OCI-LY7 (cell line): ENCODE measurements around the gene KLHL26. TPM values are rescaled to one million over a fixed set of nuclear protein-coding genes. Genes with fewer than 3 reads are reported as not detected.
A peak's percentile ranks its signal among the peaks of the same experiment; 100 is the strongest.

Experiments used
- BruUV-seq: library from RNA; stranded (reverse); fragments of 400-500 nt; replicated peaks from 2 replicates; lab custom pipeline; 2021; lab: Mats Ljungman, UMichigan
- CTCF ChIA-PET: fragments of 300-600 bp; sonication (Branson Sonifier 250); formaldehyde crosslinking; loops from one replicate; lab custom pipeline; 2022; ENCODE audit warnings: antibody characterized with exemption; ENCODE audit not compliant: unreplicated experiment; lab: Charles Lee
- POLR2A ChIA-PET: fragments of 300-600 bp; sonication (Branson Sonifier 250); formaldehyde crosslinking; loops from one replicate; lab custom pipeline; 2022; ENCODE audit warnings: antibody characterized with exemption; lab: Charles Lee
- DNase-seq: peaks from one replicate; pipeline ENCODE4 v3.0.0-alpha.2; 2015; ENCODE audit warnings: low spot score
- H2AFZ ChIP-seq: fragments of 200-600 bp; sonication (generic), shearing (Covaris generic); 2 replicates; pipeline ENCODE4 v1.6.1; 2014; ENCODE audit warnings: mild to moderate bottlenecking, antibody characterized with exemption, low read length, moderate library complexity
- H3K27ac ChIP-seq: fragments of 200-600 bp; sonication (generic); 2 replicates; pipeline ENCODE4 v1.5.1; 2014; ENCODE audit warnings: mixed run types, low read depth, mild to moderate bottlenecking, moderate library complexity, low read length, inconsistent platforms; ENCODE audit not compliant: poor library complexity, severe bottlenecking
- H3K36me3 ChIP-seq: fragments of 200-600 bp; sonication (generic); 2 replicates; pipeline ENCODE4 v1.6.1; 2014; ENCODE audit warnings: mild to moderate bottlenecking, antibody characterized with exemption, low read length, moderate library complexity, mixed read lengths; ENCODE audit not compliant: insufficient read depth
- H3K4me1 ChIP-seq: fragments of 200-600 bp; sonication (generic); 2 replicates; pipeline ENCODE4 v1.5.1; 2014; ENCODE audit warnings: mild to moderate bottlenecking, low read length; ENCODE audit not compliant: insufficient read depth, poor library complexity, severe bottlenecking
- H3K4me2 ChIP-seq: fragments of 200-600 bp; sonication (generic); 2 replicates; pipeline ENCODE4 v1.6.1; 2014; ENCODE audit warnings: mild to moderate bottlenecking, low read length
- H3K4me3 ChIP-seq: fragments of 200-600 bp; sonication (generic); 2 replicates; pipeline ENCODE4 v1.5.1; 2014; ENCODE audit warnings: mild to moderate bottlenecking, low read depth, low read length; ENCODE audit not compliant: poor library complexity, severe bottlenecking
- H3K79me2 ChIP-seq: fragments of 200-600 bp; sonication (generic); 2 replicates; pipeline ENCODE4 v1.6.1; 2016; ENCODE audit warnings: low read depth, mild to moderate bottlenecking, low read length, moderate library complexity, mixed read lengths; ENCODE audit not compliant: insufficient read depth
- H3K9me2 ChIP-seq: fragments of 200-600 bp; sonication (generic); 2 replicates; pipeline ENCODE4 v1.6.1; 2016; ENCODE audit warnings: mild to moderate bottlenecking, low read length, mixed read lengths; ENCODE audit not compliant: insufficient read depth
- H3K9me3 ChIP-seq: fragments of 200-600 bp; sonication (generic); 2 replicates; pipeline ENCODE4 v1.6.1; 2014; ENCODE audit warnings: mild to moderate bottlenecking, mixed run types, low read length, mixed read lengths
- H4K20me1 ChIP-seq: fragments of 200-600 bp; sonication (generic); 2 replicates; pipeline ENCODE4 v1.6.1; 2014; ENCODE audit warnings: mild to moderate bottlenecking, antibody characterized with exemption, low read length, moderate library complexity, mixed read lengths; ENCODE audit not compliant: insufficient read depth
- CTCF ChIP-seq: fragments of 200-600 bp; sonication (generic); conservative IDR thresholded peaks from 2 replicates; pipeline ENCODE4 v1.5.1; 2014; ENCODE audit warnings: mild to moderate bottlenecking, antibody characterized with exemption, low read length, moderate library complexity, mixed read lengths
- EZH2phosphoT487 ChIP-seq: fragments of 200-600 bp; sonication (generic); IDR thresholded peaks from 2 replicates; pipeline ENCODE4 v1.6.1; 2018; ENCODE audit warnings: low read depth, borderline replicate concordance, mild to moderate bottlenecking, mixed run types, antibody characterized with exemption, low read length, moderate library complexity, mixed read lengths
- intact Hi-C: fragments of 100-400 bp; cut with micrococcal nuclease; formaldehyde crosslinking; loops from one replicate; pipeline ENCODE4 v1.10.0; 2022; ENCODE audit not compliant: unreplicated experiment
- total RNA-seq, 2 experiments: library from RNA; depleted of rRNA in 1 of 2; stranded (reverse); fragments of >200 nt in 1 of 2; shearing (Covaris generic) in 1 of 2; gene quantifications; 2 replicates each; pipeline ENCODE4 v1.2.3, GENCODE V29; 2014 to 2022

KLHL26 gene
- total RNA-seq, 2 experiments from 2014 or later = 1.0 to 8.9 TPM

GRCh38 chr19:18589380-18590272, 47.2 kb upstream of the KLHL26 start:
- H3K9me2 ChIP-seq = no peaks in the 10 kb centered on the region
- POLR2A ChIA-PET = interaction anchor here (0.7 to 4.9 kb wide), 7 partner anchors 18 to 726 kb away, joined by 3 to 23 read pairs (median 5); partner anchors contain the start of genes FKBP8, KXD1 and UBA52
- H3K79me2 ChIP-seq = peaks cover 10% of the 10 kb centered on the region
- CTCF ChIA-PET = interaction anchor here (0.6 to 1.1 kb wide), 4 partner anchors 32 to 201 kb away, joined by 3 to 4 read pairs (median 4); no protein-coding TSS in a partner anchor
- H3K4me2 ChIP-seq = peak overlapping the region; percentile 68
- H3K4me1 ChIP-seq = peaks cover 55% of the 10 kb centered on the region
- TF ChIP-seq EZH2phosphoT487 = no peak
- TF ChIP-seq CTCF = no peak
- peak overlapping the region; percentile 70 for H3K27ac ChIP-seq
- peaks cover 17% of the 10 kb centered on the region; the same call in 1 of the 2 replicates for H3K36me3 ChIP-seq
- intact Hi-C loops = loop anchor here (1.0 to 5.0 kb wide), 6 partner anchors 47 to 243 kb away; partner anchors contain the start of genes ELL, FKBP8, KLHL26 and UPF1
- H2AFZ ChIP-seq = peak overlapping the region; percentile 80; the same call in 1 of the 2 replicates
- BruUV-seq = no TSS peak
- no peaks in the 10 kb centered on the region for H4K20me1 ChIP-seq
- H3K4me3 ChIP-seq = peak overlapping the region; percentile 68
- DNase-seq = peak; percentile 80
- H3K9me3 ChIP-seq = no peaks in the 10 kb centered on the region

GRCh38 chr19:18590273-18591272, 46.3 kb upstream of the KLHL26 start:
- CTCF ChIA-PET = no interaction called here

More at GRCh38 chr19:18590273-18591272, 46.3 kb upstream of the KLHL26 start:
- Histone ChIP-seq H3K4me3 (peak overlapping the region; percentile 68), H3K36me3 (peaks cover 17% of the 10 kb centered on the region; the same call in 1 of the 2 replicates), H2AFZ (no peak overlapping the region), H3K27ac (no peak overlapping the region), H4K20me1 (no peaks in the 10 kb centered on the region), H3K4me1 (peaks cover 54% of the 10 kb centered on the region), H3K4me2 (peak overlapping the region; percentile 68), H3K9me3 (no peaks in the 10 kb centered on the region), H3K9me2 (no peaks in the 10 kb centered on the region), H3K79me2 (peaks cover 10% of the 10 kb centered on the region)
- POLR2A ChIA-PET = interaction anchor here (0.7 to 1.0 kb wide), 2 partner anchors 39 to 727 kb away, joined by 4 read pairs; no protein-coding TSS in a partner anchor
- TF ChIP-seq EZH2phosphoT487 (no peak), CTCF (peak; percentile 61)
- BruUV-seq = TSS peak; percentile 81
- DNase-seq = no peak
- intact Hi-C loops = no loop called here
